Measurements from ENCODE around the gene MTLN.
"Not testable (repeated sequence)": the region's sequence is repeated elsewhere in the genome, so short reads cannot be mapped to it uniquely, and the experiment has no call there.

The MTLN gene, protein sequence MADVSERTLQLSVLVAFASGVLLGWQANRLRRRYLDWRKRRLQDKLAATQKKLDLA

DNA sequence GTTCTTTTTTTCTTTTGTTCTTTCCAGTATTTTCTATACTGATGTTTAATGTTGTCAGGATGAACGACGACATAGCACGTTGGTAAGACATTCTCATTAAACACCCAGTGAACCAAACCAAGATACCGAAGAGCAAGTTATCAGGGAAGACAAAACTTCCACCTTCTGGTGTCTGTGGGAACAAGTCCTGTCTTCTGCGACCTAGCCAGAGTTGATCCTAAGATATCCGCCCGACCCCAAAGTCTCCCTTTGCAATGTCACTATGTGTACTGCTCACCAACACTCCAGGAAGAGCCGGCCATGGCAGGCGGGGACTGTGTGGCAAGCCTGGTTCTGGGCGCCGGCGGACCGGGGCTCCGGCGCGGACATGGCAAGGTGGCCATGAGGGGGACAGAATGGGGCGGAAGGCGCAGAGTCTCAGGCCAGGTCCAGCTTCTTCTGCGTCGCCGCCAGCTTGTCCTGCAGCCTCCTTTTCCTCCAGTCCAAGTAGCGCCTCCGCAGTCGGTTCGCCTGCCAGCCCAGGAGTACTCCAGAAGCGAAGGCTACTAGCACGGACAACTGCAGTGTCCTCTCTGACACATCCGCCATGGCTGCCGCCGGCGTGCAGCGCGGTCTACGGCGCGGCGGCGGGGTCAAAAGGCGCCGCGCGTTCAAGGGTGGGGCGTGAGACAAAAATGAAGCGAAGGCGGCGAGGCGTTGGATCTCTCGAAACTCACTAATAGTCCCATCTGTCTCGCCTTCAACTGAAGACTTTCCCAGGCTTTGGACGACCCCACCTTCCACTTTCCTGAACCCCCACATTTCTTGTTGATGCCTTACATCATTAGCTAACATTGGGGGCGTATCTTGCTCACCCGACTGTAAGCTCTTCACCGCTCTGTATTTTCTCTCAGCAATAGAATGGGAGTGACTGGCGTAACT lies at the start of gene MTLN:
Gene MTLN (minus strand): TSS at position 610 of the 921 bp plus-strand sequence. CDS start 22 bp downstream, at position 588.
- Histone ChIP-seq H3K27ac (no peak within 1 kb of the TSS), H3K9ac (ENCODE audit: insufficient read length) (peak within 1 kb of the TSS; percentile 96), H3K9me3 (ENCODE audit: low read depth, low read length) (no peaks in the 10 kb centered on the region), H3K36me3 (ENCODE audit: insufficient read depth, low read length) (peaks cover 12% of the 10 kb centered on the region), H3K4me3 (peak within 1 kb of the TSS; percentile 91)
- DNase-seq (ENCODE audit: low read depth, low spot score) = peak; percentile 6
- TF ChIP-seq FOXP2 (optimal IDR thresholded peaks at IDR 0.05; ENCODE audit: control extremely low read depth, extremely low read length, insufficient read depth) (no peak), EZH2 (IDR thresholded peaks at IDR 0.05) (no peak), POLR2AphosphoS5 (IDR thresholded peaks at IDR 0.05; ENCODE audit: borderline replicate concordance, low read depth, low read length) (peak; percentile 85)

GRCh38 chr2:110261910-110262309 lies 49.6 kb upstream of the MTLN start:
- not testable (repeated sequence) for H3K36me3 ChIP-seq (ENCODE audit: insufficient read depth, low read length); H3K27ac ChIP-seq; H3K4me3 ChIP-seq; H3K9ac ChIP-seq (ENCODE audit: insufficient read length); DNase-seq (ENCODE audit: low read depth, low spot score); H3K9me3 ChIP-seq (ENCODE audit: low read depth, low read length)

DNA sequence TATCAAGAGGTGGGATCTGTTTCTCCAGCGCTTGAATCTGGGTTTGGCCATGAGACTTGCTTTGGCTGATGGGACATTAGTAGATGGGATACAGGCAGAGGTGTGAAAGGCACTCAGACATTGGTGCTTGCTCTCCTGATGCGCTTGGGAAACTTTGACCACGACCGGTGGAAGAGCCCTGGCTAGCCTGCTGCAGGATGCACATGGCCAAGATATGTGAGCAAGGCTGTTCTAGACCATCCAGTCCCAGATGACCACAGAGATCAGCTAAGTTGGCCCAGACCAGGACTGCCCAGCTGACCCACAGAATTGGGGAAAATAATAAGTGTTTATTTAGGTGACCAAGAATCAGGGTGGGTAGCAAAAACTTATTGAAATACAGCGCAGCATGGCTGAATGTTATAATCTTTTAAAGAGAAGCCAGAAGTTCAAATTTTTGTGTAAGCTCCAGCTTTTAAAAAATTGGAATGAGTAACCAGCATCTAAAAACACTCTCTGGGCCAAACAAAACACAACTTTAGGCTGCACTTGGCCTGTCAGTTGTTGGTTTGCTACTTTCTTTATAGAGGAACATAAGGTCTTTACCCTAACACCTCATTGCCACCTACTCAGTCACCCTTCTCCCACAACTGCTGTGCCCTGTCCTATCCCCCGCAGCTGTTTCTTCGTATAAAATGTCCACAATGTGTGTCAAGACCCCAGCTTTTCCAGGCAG lies 35.9 kb upstream of the MTLN start:
- not testable (repeated sequence) for H3K27ac ChIP-seq; H3K4me3 ChIP-seq; H3K9ac ChIP-seq (ENCODE audit: insufficient read length); H3K9me3 ChIP-seq (ENCODE audit: low read depth, low read length); H3K36me3 ChIP-seq (ENCODE audit: insufficient read depth, low read length); DNase-seq (ENCODE audit: low read depth, low spot score)

- H3K9me3 ChIP-seq (ENCODE audit: low read depth, low read length); H3K27ac ChIP-seq; DNase-seq (ENCODE audit: low read depth, low spot score); H3K4me3 ChIP-seq; H3K36me3 ChIP-seq (ENCODE audit: insufficient read depth, low read length); H3K9ac ChIP-seq (ENCODE audit: insufficient read length): not testable (repeated sequence)
These were observed 33.4 kb upstream of the MTLN start for GRCh38 chr2:110245488-110246435.

DNA sequence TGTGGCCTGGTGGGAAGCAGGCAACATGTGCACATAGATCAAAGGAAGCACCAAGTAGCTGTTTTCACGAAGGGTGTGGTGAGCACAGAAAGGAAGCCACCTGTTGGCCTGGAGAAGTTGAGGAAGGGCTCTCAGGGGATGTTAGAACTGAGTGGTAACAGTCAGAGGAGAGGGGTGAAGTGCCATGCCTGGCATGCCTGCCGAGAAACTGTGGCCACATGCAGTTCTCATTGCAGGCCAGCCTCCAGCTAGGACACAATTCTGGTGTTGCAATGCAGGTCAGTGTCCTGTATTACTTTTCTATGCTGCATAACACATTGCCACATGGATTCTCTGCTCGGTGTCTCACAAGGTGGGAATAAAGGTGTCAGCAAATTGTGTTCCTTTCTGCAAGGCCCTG lies 30.9 kb upstream of the MTLN start:
- not testable (repeated sequence) for H3K9me3 ChIP-seq (ENCODE audit: low read depth, low read length); H3K27ac ChIP-seq; H3K4me3 ChIP-seq; H3K9ac ChIP-seq (ENCODE audit: insufficient read length); DNase-seq (ENCODE audit: low read depth, low spot score); H3K36me3 ChIP-seq (ENCODE audit: insufficient read depth, low read length)

GRCh38 chr2:110234514-110234913 lies 22.2 kb upstream of the MTLN start:
- H3K9me3 ChIP-seq (ENCODE audit: low read depth, low read length); H3K9ac ChIP-seq (ENCODE audit: insufficient read length); H3K27ac ChIP-seq; H3K36me3 ChIP-seq (ENCODE audit: insufficient read depth, low read length); H3K4me3 ChIP-seq; DNase-seq (ENCODE audit: low read depth, low spot score): not testable (repeated sequence)

- not testable (repeated sequence) for H3K36me3 ChIP-seq (ENCODE audit: insufficient read depth, low read length); DNase-seq (ENCODE audit: low read depth, low spot score); H3K4me3 ChIP-seq; H3K27ac ChIP-seq; H3K9me3 ChIP-seq (ENCODE audit: low read depth, low read length); H3K9ac ChIP-seq (ENCODE audit: insufficient read length)
These were observed 17.5 kb upstream of the MTLN start for GRCh38 chr2:110229886-110230285.

GRCh38 chr2:110222626-110223025 lies 10.3 kb upstream of the MTLN start:
- H3K9me3 ChIP-seq (ENCODE audit: low read depth, low read length); H3K4me3 ChIP-seq; H3K27ac ChIP-seq; H3K9ac ChIP-seq (ENCODE audit: insufficient read length); DNase-seq (ENCODE audit: low read depth, low spot score); H3K36me3 ChIP-seq (ENCODE audit: insufficient read depth, low read length): not testable (repeated sequence)

DNA sequence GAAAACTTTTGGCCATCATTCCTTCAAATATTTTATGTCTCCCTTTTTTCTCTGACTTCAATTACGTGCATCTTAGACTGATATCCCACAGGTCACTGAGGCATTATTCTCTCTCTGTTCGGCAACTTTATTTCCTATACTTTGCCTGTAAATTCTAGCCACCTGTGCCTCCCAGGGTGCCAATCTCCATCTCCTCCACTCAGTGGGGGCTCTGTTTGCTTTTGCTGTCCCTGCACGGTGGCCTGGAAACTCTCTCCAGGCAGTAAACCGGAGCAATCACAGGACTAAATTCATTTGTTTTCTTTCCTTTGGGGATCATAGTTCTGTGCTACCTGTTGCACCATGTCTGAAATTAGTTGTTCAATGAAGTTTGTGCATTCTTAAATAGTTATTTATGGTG lies 9.6 kb upstream of the MTLN start:
- no peak for DNase-seq (ENCODE audit: low read depth, low spot score)
- Histone ChIP-seq H3K9ac (ENCODE audit: insufficient read length) (no peak overlapping the region), H3K27ac (no peak overlapping the region), H3K4me3 (no peak overlapping the region), H3K9me3 (ENCODE audit: low read depth, low read length) (no peaks in the 10 kb centered on the region), H3K36me3 (ENCODE audit: insufficient read depth, low read length) (no peaks in the 10 kb centered on the region)
- TF ChIP-seq POLR2AphosphoS5 (IDR thresholded peaks at IDR 0.05; ENCODE audit: borderline replicate concordance, low read depth, low read length) (no peak), FOXP2 (optimal IDR thresholded peaks at IDR 0.05; ENCODE audit: control extremely low read depth, extremely low read length, insufficient read depth) (no peak), EZH2 (IDR thresholded peaks at IDR 0.05) (no peak)
